Osteocyte (in vitro differentiated cells): ENCODE measurements around the gene LPIN1. TPM values are rescaled to one million over a fixed set of nuclear protein-coding genes. Genes with fewer than 3 reads are reported as not detected.

ENCODE experiments used
- DNase-seq: peaks from one replicate; pipeline ENCODE4 v3.0.0; 2021; ENCODE audit warnings: mixed read lengths; ENCODE audit not compliant: unreplicated experiment; ENCODE audit errors: extremely low spot score
- H3K27ac Mint-ChIP-seq: one replicate; pipeline ENCODE4 v1.8.0; 2021; ENCODE audit warnings: mild to moderate bottlenecking, mixed read lengths; ENCODE audit not compliant: unreplicated experiment
- H3K27me3 Mint-ChIP-seq: one replicate; pipeline ENCODE4 v1.8.0; 2021; ENCODE audit warnings: mixed read lengths; ENCODE audit not compliant: unreplicated experiment
- H3K36me3 Mint-ChIP-seq: one replicate; pipeline ENCODE4 v1.8.0; 2021; ENCODE audit warnings: mixed read lengths; ENCODE audit not compliant: unreplicated experiment
- H3K4me1 Mint-ChIP-seq: one replicate; pipeline ENCODE4 v1.8.0; 2021; ENCODE audit warnings: mixed read lengths; ENCODE audit not compliant: unreplicated experiment
- H3K4me3 Mint-ChIP-seq: one replicate; pipeline ENCODE4 v1.8.0; 2021; ENCODE audit warnings: mild to moderate bottlenecking, moderate library complexity, mixed read lengths; ENCODE audit not compliant: unreplicated experiment
- H3K9me3 Mint-ChIP-seq: one replicate; pipeline ENCODE4 v1.8.0; 2021; ENCODE audit warnings: mixed read lengths; ENCODE audit not compliant: unreplicated experiment
- microRNA-seq: library from miRNA; unstranded; fragments of <30 nt; microRNA quantifications from one replicate; pipeline ENCODE4 v1.1.0, GENCODE V29; 2020; ENCODE audit not compliant: unreplicated experiment
- total RNA-seq: library from RNA; stranded (reverse); gene quantifications from 2 replicates; pipeline ENCODE4 v1.2.1, GENCODE V29; 2021
- TF ChIP-seq, protein P1 (sequence below): fragments of 200-600 bp; sonication (generic); IDR thresholded peaks from 2 replicates; pipeline ENCODE4 v1.5.0; 2021; ENCODE audit warnings: antibody characterized with exemption, mild to moderate bottlenecking, moderate library complexity

Gene LPIN1
- total RNA-seq, 1 donor from 2014 or later = 26.7 TPM

DNA sequence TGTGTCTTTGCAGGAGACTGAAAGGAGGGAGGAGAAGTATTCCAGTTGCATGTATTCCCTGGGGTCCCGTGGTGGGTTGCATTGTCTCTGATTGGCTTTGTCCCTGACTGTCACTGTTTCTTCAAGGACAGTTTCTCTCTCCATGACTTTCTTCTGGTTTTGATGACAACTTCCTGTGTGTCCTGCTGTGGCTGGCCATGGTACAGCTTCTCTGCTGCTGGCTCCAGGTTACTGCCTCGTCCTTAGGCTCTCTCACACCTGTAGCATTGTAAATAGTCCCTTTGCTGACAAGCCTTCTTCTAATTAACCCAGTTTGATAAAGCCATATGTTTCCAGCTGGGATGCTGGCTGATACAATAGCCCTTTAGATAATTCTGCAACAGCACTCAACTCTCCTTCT is 129.0 kb downstream of the LPIN1 start:
- Mint-ChIP-seq H3K27ac (no peak overlapping the region), H3K4me3 (no peak overlapping the region), H3K27me3 (no peaks in the 10 kb centered on the region), H3K36me3 (no peaks in the 10 kb centered on the region), H3K9me3 (no peaks in the 10 kb centered on the region), H3K4me1 (no peaks in the 10 kb centered on the region)
- TF ChIP-seq, protein P1, sequence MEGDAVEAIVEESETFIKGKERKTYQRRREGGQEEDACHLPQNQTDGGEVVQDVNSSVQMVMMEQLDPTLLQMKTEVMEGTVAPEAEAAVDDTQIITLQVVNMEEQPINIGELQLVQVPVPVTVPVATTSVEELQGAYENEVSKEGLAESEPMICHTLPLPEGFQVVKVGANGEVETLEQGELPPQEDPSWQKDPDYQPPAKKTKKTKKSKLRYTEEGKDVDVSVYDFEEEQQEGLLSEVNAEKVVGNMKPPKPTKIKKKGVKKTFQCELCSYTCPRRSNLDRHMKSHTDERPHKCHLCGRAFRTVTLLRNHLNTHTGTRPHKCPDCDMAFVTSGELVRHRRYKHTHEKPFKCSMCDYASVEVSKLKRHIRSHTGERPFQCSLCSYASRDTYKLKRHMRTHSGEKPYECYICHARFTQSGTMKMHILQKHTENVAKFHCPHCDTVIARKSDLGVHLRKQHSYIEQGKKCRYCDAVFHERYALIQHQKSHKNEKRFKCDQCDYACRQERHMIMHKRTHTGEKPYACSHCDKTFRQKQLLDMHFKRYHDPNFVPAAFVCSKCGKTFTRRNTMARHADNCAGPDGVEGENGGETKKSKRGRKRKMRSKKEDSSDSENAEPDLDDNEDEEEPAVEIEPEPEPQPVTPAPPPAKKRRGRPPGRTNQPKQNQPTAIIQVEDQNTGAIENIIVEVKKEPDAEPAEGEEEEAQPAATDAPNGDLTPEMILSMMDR = no peak
- no peak for DNase-seq

DNA sequence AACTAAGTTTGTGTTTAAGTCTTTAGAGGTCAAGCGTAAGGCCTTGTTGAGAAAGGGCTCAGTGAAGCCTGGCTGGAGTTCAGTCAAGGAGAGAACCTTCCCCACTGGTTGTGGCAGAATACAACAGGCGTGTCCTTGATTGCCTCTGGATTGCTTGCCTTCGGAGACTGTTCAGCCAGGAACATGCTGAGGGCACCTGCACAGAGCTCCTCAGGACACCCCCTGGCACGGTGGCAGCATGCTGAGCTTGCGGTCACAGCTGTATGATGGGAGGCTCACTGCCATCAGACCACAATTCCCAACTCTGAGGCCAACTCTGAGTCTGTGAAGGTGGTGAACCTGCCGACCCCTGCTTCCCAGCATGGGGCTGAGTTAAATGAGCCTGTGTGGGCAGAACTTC is 130.0 kb downstream of the LPIN1 start:
- Mint-ChIP-seq H3K36me3 (no peaks in the 10 kb centered on the region), H3K4me3 (no peak overlapping the region), H3K4me1 (no peaks in the 10 kb centered on the region), H3K27me3 (no peaks in the 10 kb centered on the region), H3K27ac (no peak overlapping the region), H3K9me3 (no peaks in the 10 kb centered on the region)
- DNase-seq = peak; percentile 67
- TF ChIP-seq, protein P1 = no peak

DNA sequence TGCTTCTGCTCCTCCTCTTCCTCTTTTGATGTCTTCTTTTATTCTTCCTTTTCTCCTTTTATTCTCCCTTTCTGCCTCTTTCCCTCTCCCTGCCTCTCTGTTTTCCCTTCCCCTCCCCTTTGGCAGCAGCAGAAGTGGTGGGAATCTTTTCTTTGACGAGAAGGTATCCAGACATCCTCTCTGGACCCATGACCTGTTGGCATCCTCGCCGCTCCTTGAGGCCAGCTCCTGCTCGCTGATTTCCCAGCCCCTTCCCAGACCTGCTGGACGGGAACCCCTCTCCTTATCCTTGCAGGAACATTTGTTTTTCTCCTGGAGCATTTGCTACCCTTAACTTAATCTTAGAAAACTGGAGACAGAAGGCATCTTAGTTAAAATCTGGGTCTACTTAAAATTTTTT is 130.5 kb downstream of the LPIN1 start:
- peak; percentile 66 for DNase-seq
- Mint-ChIP-seq H3K4me3 (no peak overlapping the region), H3K27ac (no peak overlapping the region), H3K9me3 (no peaks in the 10 kb centered on the region), H3K4me1 (no peaks in the 10 kb centered on the region), H3K36me3 (no peaks in the 10 kb centered on the region), H3K27me3 (no peaks in the 10 kb centered on the region)
- TF ChIP-seq, protein P1 = no peak

Small RNAs within 50 kb of the gene (microRNA-seq; reads per million reads assigned to microRNA genes)
- gene MIR4262 (not detected), gene MIR548S (not detected)

Other genes starting within 250 kb of the LPIN1 start
- 0.54 and 0.55 TPM in 2 replicates for gene GREB1, start 212.6 kb upstream of the LPIN1 start, total RNA-seq
- gene NTSR2, start 76.4 kb upstream of the LPIN1 start, total RNA-seq = not detected in 2 replicates